ENCODE results near the gene LCN6.
"Not testable (repeated sequence)": the region's sequence is repeated elsewhere in the genome, so short reads cannot be mapped to it uniquely, and the experiment has no call there.

LCN6 gene

GRCh38 chr9:136722093-136722968 is 26.0 kb downstream of the LCN6 start:
- DNase-seq = no peak

DNA sequence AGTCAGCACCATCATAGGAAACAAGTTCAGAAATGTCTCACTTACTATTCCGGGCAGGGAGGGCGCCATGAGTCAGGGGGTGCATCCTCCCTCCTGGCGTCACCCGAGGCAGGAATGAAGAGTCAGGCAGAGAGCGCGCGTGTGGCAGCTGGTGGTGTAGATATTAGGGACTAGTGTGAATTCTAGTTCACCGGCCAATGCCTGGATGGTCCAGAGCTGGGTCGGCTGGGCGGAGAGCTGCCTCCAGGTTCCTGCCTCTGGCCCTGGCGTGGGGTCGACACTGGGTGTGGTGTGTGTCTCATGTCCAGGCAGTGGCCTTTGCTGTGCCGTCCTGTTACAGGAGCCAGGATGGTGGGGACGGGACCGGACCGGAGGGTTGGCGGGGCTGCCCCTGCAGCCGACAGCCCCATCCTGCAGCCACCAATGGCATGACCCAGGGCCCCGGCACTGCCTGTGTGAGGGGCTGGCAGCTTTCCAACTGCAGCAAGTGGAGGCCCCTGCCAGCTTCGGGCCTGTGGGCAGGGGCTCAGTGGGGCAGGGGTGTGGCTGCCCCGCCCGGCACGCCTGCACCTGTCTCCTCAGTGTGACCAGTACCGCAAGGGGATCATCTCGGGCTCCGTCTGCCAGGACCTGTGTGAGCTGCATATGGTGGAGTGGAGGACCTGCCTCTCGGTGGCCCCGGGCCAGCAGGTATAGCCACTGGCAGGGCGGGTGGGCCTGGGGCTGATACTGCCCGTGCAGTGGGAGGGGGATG is 26.8 kb downstream of the LCN6 start:
- DNase-seq = no peak

- DNase-seq = no peak
These were observed 27.4 kb downstream of the LCN6 start for GRCh38 chr9:136720898-136721338.

DNA sequence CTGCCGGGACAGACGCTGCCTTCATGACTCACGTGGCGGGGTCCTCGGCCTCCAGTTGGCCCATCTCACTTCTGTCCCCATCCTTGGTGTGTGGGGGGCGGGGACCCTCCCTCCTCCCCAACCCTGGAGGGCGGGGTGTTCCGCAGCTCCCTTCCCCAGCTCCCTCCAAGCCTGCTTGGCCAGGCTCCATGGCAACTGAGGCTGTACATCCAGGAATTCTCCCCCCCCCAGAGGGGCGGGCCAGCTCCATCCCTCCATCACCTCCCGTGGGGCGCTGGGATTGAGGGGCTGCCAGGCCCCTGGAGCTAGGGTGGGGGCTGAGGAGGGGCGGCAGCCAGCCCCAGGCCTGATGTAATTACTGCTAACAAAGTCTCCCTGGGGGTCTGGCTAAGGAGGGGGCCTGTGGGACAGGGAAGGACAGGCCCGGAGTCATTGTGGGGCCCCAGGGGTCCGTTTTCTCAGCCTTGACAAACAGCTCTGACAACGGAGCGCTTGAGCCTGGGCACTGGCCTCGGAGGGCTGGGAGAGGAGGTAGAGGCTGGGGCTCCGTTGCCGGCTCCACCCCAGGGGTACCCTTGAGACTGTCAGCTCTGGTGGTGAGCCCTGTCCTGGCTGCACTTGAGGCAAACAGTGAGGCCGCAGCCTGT is 28.0 kb downstream of the LCN6 start:
- DNase-seq = no peak

- DNase-seq = no peak
These were observed 29.0 kb downstream of the LCN6 start for GRCh38 chr9:136719195-136719880.

GRCh38 chr9:136718345-136719194 is 29.8 kb downstream of the LCN6 start:
- no peak for DNase-seq

DNA sequence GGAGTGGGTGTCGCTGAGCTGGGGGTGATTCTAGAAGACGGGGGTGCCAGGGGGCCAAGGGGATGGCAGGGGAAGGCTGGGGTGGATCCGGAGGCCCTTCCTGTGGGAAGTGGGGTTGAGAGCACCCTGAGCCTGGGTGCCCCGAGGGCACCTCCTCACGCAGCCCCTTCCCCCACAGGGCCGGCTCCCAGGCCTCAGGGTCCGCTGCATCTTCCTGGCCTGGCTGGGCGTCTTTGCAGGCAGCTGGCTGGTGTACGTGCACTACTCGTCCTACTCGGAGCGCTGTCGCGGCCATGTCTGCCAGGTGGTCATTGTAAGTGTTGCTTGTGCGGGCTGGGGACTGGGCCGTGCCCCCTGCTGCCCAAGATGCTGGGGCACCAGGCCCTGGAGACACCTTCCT is 30.9 kb downstream of the LCN6 start:
- DNase-seq = no peak

DNA sequence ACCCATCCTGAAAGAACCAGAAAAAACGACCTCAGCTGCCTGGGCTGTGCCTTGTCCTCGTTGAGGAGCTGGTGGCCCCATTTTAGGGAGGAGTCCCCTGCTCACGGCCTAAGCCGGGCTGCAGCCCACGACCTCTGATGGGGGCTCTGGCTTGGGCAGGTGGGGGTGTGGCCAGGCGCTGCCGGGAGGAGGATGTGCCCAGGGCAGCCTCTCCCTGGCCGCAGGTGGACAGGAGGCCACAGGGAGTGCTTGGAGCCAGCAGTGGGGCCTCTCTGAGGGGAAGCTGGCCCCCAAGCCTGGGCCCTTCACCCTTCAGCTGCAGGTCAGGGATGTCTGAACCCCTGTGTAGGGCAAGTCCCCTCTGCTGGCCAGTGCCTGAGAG is 33.4 kb downstream of the LCN6 start:
- DNase-seq = no peak

- DNase-seq = no peak
These were observed 34.0 kb downstream of the LCN6 start for GRCh38 chr9:136714096-136714892.

GRCh38 chr9:136713550-136713949 is 34.8 kb downstream of the LCN6 start:
- DNase-seq = no peak

- no peak for DNase-seq
These were observed 35.4 kb downstream of the LCN6 start for GRCh38 chr9:136712690-136713544.

GRCh38 chr9:136711751-136712689 is 36.3 kb downstream of the LCN6 start, which contains the start of gene DIPK1B:
TSS of gene DIPK1B (plus strand) at chr9:136712572. CDS start at chr9:136712666, 94 bp downstream.
- DNase-seq = peak; percentile 19 to 75

GRCh38 chr9:136711219-136711648 is 37.1 kb downstream of the LCN6 start:
- DNase-seq = not testable (repeated sequence)

DNA sequence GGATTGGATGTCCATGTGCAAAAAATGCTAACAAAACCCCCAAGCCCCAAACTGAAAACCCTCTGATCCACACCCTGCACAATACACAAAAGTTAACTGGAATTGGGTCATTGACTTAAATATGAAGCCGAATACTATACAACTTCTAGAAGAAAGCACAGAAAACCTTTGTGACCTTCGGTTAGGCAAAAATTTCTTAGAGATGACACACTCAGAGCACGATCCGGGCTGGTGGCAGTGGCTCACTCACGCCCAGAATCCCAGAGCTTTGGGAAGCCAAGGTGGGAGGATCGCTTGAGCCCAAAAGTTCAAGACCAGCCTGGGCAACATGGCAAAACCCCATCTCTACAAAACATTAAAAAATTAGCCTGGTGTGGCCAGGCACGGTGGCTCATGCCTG is 37.8 kb downstream of the LCN6 start:
- DNase-seq = no peak

DNA sequence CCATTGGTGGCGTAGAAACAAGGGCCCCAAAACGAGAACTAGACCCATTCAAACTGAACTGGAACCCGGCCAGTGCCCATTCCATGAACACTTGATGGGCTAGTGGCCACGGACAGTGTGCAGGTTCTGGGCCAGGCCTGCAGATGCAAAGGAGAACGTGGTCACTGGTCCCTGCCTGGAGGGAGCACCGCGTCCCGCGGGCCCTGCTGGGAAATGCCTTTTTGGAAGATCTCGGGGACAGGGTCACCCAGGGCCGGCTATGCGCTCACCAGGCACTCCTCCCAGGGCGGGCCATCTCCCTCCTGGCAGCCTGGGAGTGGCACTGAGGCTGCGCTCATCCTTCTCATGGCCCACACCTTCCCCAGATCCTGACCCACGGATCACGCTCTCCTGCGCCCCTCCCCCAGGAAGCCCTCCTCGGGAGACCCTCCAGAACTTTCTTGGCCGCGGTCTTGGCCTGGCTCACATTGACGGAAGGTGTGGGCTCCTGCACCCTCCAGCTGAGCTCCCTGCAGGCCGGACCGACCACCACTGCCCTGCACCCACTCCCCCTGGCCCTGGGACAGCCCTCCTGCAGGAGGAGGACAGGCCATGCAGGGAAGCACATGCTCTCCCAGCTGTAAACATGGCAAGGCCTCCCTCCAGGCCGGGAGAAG is 38.7 kb downstream of the LCN6 start:
- DNase-seq = no peak

DNA sequence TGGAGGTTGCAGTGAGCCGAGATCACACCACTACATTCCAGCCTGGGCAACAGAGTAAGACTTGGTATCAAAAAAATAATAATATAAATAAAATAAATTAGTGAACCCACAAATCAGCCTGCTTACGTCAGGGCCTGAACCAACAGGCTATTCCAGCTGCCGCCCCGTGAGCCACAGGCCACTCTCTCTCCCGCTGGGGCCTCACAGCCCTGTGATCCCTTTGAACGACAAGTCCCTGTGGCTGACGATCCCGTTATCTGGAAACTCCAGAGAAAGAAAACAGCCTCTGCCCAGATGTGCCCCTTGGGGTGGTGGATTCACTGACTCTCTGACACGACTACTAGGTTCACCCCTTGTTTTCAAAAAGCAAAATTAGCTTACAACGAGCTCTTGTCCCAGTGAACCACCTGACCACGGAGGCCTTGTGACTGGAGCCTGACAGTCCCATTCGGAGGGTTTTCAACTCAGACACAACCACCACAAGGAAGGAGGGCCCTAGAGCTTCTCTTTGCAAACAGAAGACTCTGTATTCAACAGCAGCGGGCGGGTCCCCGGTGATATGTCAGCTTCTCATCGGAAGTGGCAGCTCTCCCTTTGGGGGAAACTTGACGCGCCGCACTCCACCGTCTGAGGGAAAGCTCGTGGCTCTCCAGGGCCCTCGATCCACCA is 40.3 kb downstream of the LCN6 start:
- DNase-seq = no peak

GRCh38 chr9:136707011-136707410 is 41.3 kb downstream of the LCN6 start:
- no peak for DNase-seq

GRCh38 chr9:136705564-136705963 is 42.8 kb downstream of the LCN6 start:
- no peak for DNase-seq

Data from NCI-H526 (cell line).